RPMI7951 (cell line): ENCODE results near the gene NUBPL. TPM values are rescaled to one million over a fixed set of nuclear protein-coding genes. Genes with fewer than 3 reads are reported as not detected.
"Not testable (repeated sequence)": the region's sequence is repeated elsewhere in the genome, so short reads cannot be mapped to it uniquely, and the experiment has no call there.

ENCODE experiments used
- DNase-seq: peaks from one replicate; pipeline ENCODE4 v3.0.0-alpha.2; 2012; ENCODE audit warnings: low read depth
- total RNA-seq: library from RNA; depleted of rRNA; stranded (reverse); fragments of >200 nt; shearing (Covaris generic); gene quantifications from 2 replicates; pipeline ENCODE4 v1.2.3, GENCODE V29; 2014

Gene NUBPL
- total RNA-seq, 1 experiment from 2014 or later, result 14.1 TPM

GRCh38 chr14:31811693-31812628 is 250.8 kb downstream of the NUBPL start:
- not testable (repeated sequence) for DNase-seq

GRCh38 chr14:31813724-31814490 is 252.7 kb downstream of the NUBPL start:
- not testable (repeated sequence) for DNase-seq

GRCh38 chr14:31819281-31819680 is 258.1 kb downstream of the NUBPL start:
- DNase-seq, result peak; percentile 28

GRCh38 chr14:31825459-31825858 is 264.3 kb downstream of the NUBPL start:
- DNase-seq, result no peak

- no peak for DNase-seq
Measured at GRCh38 chr14:31827325-31827724, 266.1 kb downstream of the NUBPL start.

GRCh38 chr14:31828946-31829868 is 268.0 kb downstream of the NUBPL start:
- peak; percentile 56 for DNase-seq

GRCh38 chr14:31834616-31835015 is 273.4 kb downstream of the NUBPL start:
- DNase-seq, result peak; percentile 10

GRCh38 chr14:31835049-31835448 is 273.8 kb downstream of the NUBPL start:
- DNase-seq, result no peak

GRCh38 chr14:31837031-31837430 is 275.8 kb downstream of the NUBPL start:
- DNase-seq, result no peak

GRCh38 chr14:31842899-31843298 is 281.7 kb downstream of the NUBPL start:
- no peak for DNase-seq

- DNase-seq, result no peak
Measured at GRCh38 chr14:31843361-31844091, 282.3 kb downstream of the NUBPL start.

- DNase-seq, result no peak
Measured at GRCh38 chr14:31854508-31855075, 293.4 kb downstream of the NUBPL start.

GRCh38 chr14:31855262-31855661 is 294.1 kb downstream of the NUBPL start:
- no peak for DNase-seq

GRCh38 chr14:31856003-31856402 is 294.8 kb downstream of the NUBPL start:
- DNase-seq, result not testable (repeated sequence)

- DNase-seq, result peak; percentile 9
Measured at GRCh38 chr14:31858868-31859267, 297.7 kb downstream of the NUBPL start.

- no peak for DNase-seq
Measured at GRCh38 chr14:31864937-31865855, 304.0 kb downstream of the NUBPL start.

- DNase-seq, result no peak
Measured at GRCh38 chr14:31867570-31867969, 306.4 kb downstream of the NUBPL start.

- not testable (repeated sequence) for DNase-seq
Measured at GRCh38 chr14:31868096-31868495, 306.9 kb downstream of the NUBPL start.

GRCh38 chr14:31876741-31877140 is 315.5 kb downstream of the NUBPL start:
- DNase-seq, result no peak
